ENCODE results near the gene GLB1L3.

Gene GLB1L3

GRCh38 chr11:134365011-134365925 lies 89.1 kb downstream of the GLB1L3 start:
- DNase-seq, result no peak

- DNase-seq, result no peak
Observed at GRCh38 chr11:134366254-134366653, 90.1 kb downstream of the GLB1L3 start.

GRCh38 chr11:134367781-134368180 lies 91.6 kb downstream of the GLB1L3 start:
- peak; percentile 62 for DNase-seq
